Sigmoid colon (tissue), 7 donors: ENCODE results near the gene LRRFIP1. TPM values are rescaled to one million over a fixed set of nuclear protein-coding genes. Genes with fewer than 3 reads are reported as not detected.

Experiments
- DNase-seq: peaks from one replicate; pipeline ENCODE4 v3.0.0-alpha.2; 2019
- H3K27ac ChIP-seq, 4 donors: fragments of 200-600 bp; sonication (generic); one replicate each; pipeline ENCODE4 v1.5.1; 2016 to 2019; ENCODE audit warnings: mild to moderate bottlenecking in 1 of 4
- H3K27me3 ChIP-seq, 3 donors: fragments of 200-600 bp; sonication (generic); one replicate each; pipeline ENCODE4 v1.5.1; 2019; ENCODE audit warnings: mild to moderate bottlenecking in 1 of 3
- H3K36me3 ChIP-seq, 4 donors: fragments of 200-600 bp; sonication (generic); one replicate each; pipeline ENCODE4 v1.5.1; 2016 to 2019
- H3K4me1 ChIP-seq, 4 donors: fragments of 200-600 bp; sonication (generic); one replicate each; pipeline ENCODE4 v1.5.1; 2017 to 2019
- H3K4me3 ChIP-seq, 4 donors: fragments of 200-600 bp; sonication (generic); one replicate each; pipeline ENCODE4 v1.5.1; 2017 to 2019; ENCODE audit warnings: mild to moderate bottlenecking in 2 of 4, moderate library complexity in 1 of 4
- H3K9me3 ChIP-seq, 4 donors: fragments of 200-600 bp in 3 of 4; sonication (generic) in 3 of 4; one replicate each; pipeline versions ENCODE4 v1.5.1 to v1.6.1; 2013 to 2019
- CTCF ChIP-seq, 4 experiments: fragments of 450-650 bp in 3 of 4; fragments of 200-600 bp in 1 of 4; IDR thresholded peaks; one replicate each; pipeline ENCODE4 v1.5.1; 2016 to 2019; ENCODE audit warnings: antibody characterized with exemption in 4 of 4, mild to moderate bottlenecking in 3 of 4, moderate library complexity in 2 of 4
- EP300 ChIP-seq, 4 donors: sonication (generic); formaldehyde crosslinking; IDR thresholded peaks; one replicate each; pipeline ENCODE4 v1.6.1; 2017; ENCODE audit warnings: antibody characterized with exemption in 4 of 4
- POLR2A ChIP-seq, 2 donors: fragments of 450-650 bp; IDR thresholded peaks; one replicate each; pipeline ENCODE4 v1.6.1; 2016; ENCODE audit warnings: antibody characterized with exemption in 2 of 2, mild to moderate bottlenecking in 2 of 2, moderate library complexity in 2 of 2
- POLR2AphosphoS5 ChIP-seq, 4 donors: sonication (generic); formaldehyde crosslinking; IDR thresholded peaks; one replicate each; pipeline ENCODE4 v1.6.1; 2017; ENCODE audit warnings: antibody characterized with exemption in 4 of 4
- WGBS, 2 donors: extraction: QIAGEN DNeasy Blood & Tissue Kit; methylation state at CpG; one replicate each; pipeline ENCODE4 v1.1.7; 2013; 5-methylcytosine and 5-hydroxymethylcytosine counted together
- intact Hi-C: fragments of 100-400 bp; cut with DNase I; formaldehyde crosslinking; loops from one replicate; pipeline ENCODE4 v1.15.1; 2023
- polyA plus RNA-seq, 3 donors: library from polyadenylated mRNA; stranded (reverse); fragments of 200-250 nt; gene quantifications; one replicate each; pipeline ENCODE4 v1.2.3, GENCODE V29; 2013
- total RNA-seq, 4 donors: library from RNA; depleted of rRNA; stranded (reverse); fragments of >200 nt; gene quantifications; one replicate each; pipeline ENCODE4 v1.1.0, GENCODE V29; 2016
- donor health status: healthy with polysubstance abuse.
- donor health status: Bipolar disorder and iron deficiency.
- donor health status: healthy.

The LRRFIP1 gene
- total and polyA plus RNA-seq, 7 donors: 42.0 to 185 (median 112) TPM

DNA sequence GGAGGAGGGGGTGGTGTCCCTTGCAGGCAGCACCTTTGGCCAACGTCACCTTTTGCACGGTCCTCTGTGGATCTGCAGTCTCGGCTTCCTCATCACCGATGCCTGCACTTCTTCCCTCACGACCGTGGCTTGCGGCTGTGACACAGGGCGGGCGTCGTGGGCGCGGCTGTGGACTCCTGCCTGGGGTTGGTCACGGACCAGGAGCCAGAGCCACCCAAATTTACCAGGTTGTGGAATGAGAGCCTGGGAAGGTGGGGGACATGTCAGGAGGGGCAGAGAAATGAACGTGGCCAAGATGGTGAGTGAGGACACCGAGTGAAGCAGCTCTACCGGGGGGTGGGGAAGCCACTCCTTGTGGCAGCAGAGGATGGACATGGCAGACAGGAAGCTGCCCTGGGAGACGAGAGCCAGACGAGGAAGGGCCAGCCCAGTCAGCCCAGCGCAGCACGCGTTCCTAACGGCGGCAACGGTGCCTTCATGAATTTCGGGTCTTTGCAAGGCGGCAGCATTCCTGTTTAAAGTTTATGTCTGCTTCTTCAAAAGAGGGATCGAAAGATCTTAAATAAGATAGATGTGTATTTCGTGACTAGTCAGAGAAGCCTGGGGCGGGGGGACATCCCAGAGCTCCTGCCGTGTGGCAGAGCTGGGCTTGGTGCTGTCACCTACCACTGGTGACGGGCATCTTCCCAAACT lies 84.2 kb downstream of the LRRFIP1 start:
- no peak for TF ChIP-seq EP300 (IDR thresholded peaks at IDR 0.05)
- H3K4me1 ChIP-seq: peaks cover 0 to 80% (median 66%) of the 10 kb centered on the region in 4 donors
- WGBS, 2 donors: 94 to 96% methylated on average over 31 of the region's 31 CpGs
- intact Hi-C loops: no loop called here
- no peaks in the 10 kb centered on the region for H3K27me3 ChIP-seq
- peaks cover 0 to 31% (median 8%) of the 10 kb centered on the region in 4 donors for H3K36me3 ChIP-seq
- H3K4me3 ChIP-seq: no peak overlapping the region
- peak overlapping the region in 2 of 4 donors; percentile 88 to 97 for H3K27ac ChIP-seq
- peak; percentile 52 for DNase-seq
- no peaks in the 10 kb centered on the region for H3K9me3 ChIP-seq

DNA sequence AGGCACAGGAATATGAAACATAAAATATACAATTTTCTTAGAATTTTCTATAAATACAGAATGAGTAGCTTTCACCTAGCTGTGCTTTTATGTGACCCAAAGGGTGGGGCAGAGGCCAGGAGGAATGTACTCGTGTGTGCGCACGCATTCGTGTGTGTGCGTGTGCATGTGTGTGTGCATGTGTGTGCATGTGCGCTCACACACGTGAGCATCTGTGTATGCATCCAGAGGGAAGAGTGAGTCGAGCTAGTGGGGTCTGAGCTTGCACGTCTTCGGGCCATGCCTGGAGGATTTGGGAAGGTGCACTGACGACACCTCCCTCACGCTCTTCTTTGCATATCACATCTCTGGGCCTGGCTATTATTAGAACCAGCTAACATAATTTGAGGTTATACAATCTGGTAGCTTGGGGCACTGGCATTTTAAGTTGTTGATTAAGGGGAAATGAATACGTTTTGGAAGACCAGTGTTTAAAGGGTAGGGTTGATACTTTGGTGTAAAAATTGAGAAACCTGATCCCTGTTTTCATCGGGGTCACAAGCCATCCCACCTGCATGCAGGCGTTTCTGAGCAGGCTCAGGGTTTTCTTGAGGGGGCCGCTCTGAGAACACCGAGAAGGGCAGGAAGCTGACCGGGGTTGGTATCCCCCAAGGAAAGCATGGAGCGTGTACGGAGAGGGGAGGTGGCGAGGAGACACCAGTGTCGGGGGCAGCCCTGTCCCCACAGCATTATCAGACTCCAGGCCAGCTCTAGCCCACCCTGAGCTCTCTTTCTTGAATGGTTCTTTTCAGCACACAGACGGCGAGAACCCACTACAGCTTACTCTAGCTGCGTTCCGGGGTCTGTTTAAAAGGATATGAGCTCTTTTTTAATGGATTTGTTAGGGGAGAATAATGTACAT lies 85.3 kb downstream of the LRRFIP1 start:
- DNase-seq: no peak
- TF ChIP-seq POLR2AphosphoS5 (IDR thresholded peaks at IDR 0.05): no peak
- Histone ChIP-seq H3K4me3 (no peak overlapping the region), H3K27me3 (no peaks in the 10 kb centered on the region), H3K27ac (peak overlapping the region; percentile 15 to 97 (median 64)), H3K36me3 (peaks cover 0 to 31% (median 8%) of the 10 kb centered on the region in 4 donors), H3K4me1 (peaks cover 0 to 77% (median 62%) of the 10 kb centered on the region in 4 donors), H3K9me3 (no peaks in the 10 kb centered on the region)
- WGBS, 2 donors: 94 to 95% methylated on average over 26 of the region's 26 CpGs
- intact Hi-C loops: no loop called here

DNA sequence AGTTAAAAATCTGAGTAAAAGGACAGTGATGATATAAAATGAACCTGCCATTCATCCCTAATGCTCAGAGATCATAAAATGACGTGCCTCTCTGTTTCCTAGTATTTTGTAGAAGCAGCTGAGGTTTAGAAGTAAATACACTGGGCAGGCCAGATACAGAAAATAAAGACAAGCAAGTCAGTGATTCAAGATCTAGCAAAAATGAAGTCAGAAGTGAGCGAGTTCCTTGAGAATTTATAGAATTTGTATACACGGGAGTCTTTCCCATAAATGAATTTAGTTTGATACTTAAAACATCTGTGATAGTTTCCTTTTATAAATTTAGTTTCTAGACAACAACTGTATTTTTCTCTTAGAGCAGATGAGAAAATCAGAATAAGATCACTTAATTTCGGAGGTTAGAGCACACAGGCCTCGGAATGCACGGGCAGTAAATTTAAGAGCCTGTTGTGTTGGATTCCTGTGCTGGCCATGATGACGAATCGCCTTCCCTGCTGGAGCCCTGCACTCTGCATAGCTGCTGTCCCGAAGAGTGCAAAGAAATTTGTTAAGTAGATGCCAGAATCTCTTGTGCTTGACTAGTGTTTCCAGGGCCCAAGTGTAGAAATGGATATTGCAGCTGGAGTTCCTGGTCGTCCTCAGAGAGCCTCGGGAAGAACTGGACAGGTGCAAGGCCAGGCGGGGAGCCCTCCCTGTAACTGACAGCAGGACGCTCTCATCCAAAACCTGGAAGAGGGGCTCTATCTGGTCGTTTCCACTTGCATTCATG lies 87.5 kb downstream of the LRRFIP1 start:
- peak overlapping the region in 3 of 4 donors; percentile 15 to 31 (median 20) for H3K4me3 ChIP-seq

DNA sequence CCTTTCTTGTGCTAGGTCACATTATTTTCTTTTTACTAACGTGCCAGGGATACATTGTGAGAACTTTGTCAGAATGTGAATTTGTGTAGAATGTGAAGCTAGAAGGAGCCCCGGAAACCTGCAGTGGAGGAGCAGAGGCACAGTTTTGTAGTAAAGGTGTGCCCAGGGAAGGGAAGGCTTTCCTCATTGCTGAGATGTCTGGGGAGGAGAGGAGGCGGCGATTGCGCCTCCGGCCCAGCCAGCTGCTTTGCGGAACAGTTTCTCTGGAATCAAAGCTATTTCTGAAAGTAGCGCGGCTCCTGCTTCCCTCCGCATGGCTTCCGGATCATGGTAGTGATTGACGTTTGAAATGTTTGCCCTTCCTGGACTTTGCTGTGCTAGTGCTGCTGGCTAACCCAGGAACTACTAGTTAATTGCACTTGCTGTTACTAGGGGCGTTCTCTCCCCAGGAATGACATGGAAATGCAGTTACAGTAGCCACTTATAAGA lies 88.1 kb downstream of the LRRFIP1 start:
- Histone ChIP-seq H3K4me1 (peaks cover 0 to 74% (median 61%) of the 10 kb centered on the region in 4 donors), H3K4me3 (peak overlapping the region in 3 of 4 donors; percentile 15 to 31 (median 20)), H3K36me3 (peaks cover 0 to 16% (median 7%) of the 10 kb centered on the region in 4 donors), H3K9me3 (no peaks in the 10 kb centered on the region), H3K27me3 (no peaks in the 10 kb centered on the region), H3K27ac (peak overlapping the region; percentile 82 to 97 (median 86))
- DNase-seq: peak; percentile 63
- intact Hi-C loops: no loop called here
- TF ChIP-seq POLR2A (IDR thresholded peaks at IDR 0.05) (no peak), POLR2AphosphoS5 (IDR thresholded peaks at IDR 0.05) (peak in 2 of 4 donors; percentile 0 to 6), EP300 (IDR thresholded peaks at IDR 0.05) (no peak), CTCF (IDR thresholded peaks at IDR 0.05) (no peak)
- WGBS, 2 donors: 20 to 36% methylated on average over 13 of the region's 13 CpGs

More for the DNA sequence above, 87.5 kb downstream of the LRRFIP1 start:
- Histone ChIP-seq H3K36me3 (peaks cover 0 to 19% (median 8%) of the 10 kb centered on the region in 4 donors), H3K4me1 (peaks cover 0 to 74% (median 61%) of the 10 kb centered on the region in 4 donors), H3K27ac (peak overlapping the region; percentile 82 to 97 (median 86)), H3K27me3 (no peaks in the 10 kb centered on the region), H3K9me3 (no peaks in the 10 kb centered on the region)
- peak in 3 of 4 donors; percentile 15 to 51 (median 51) for TF ChIP-seq POLR2AphosphoS5 (IDR thresholded peaks at IDR 0.05)
- TF ChIP-seq CTCF (IDR thresholded peaks at IDR 0.05): no peak
- DNase-seq: peak; percentile 89
- intact Hi-C loops: no loop called here
- whole genome bisulfite sequencing, 2 donors: 21 to 55% methylated on average over 14 of the region's 14 CpGs

GRCh38 chr2:237716011-237716410 lies 88.6 kb downstream of the LRRFIP1 start:
- H3K9me3 ChIP-seq: no peaks in the 10 kb centered on the region
- peaks cover 0 to 13% (median 4%) of the 10 kb centered on the region in 4 donors for H3K36me3 ChIP-seq
- intact Hi-C loops: no loop called here
- H3K27me3 ChIP-seq: no peaks in the 10 kb centered on the region
- no peak for TF ChIP-seq EP300 (IDR thresholded peaks at IDR 0.05)
- no peak for TF ChIP-seq POLR2AphosphoS5 (IDR thresholded peaks at IDR 0.05)
- TF ChIP-seq CTCF (IDR thresholded peaks at IDR 0.05): no peak
- TF ChIP-seq POLR2A (IDR thresholded peaks at IDR 0.05): no peak
- DNase-seq: no peak
- peak overlapping the region; percentile 82 to 97 (median 86) for H3K27ac ChIP-seq
- peak overlapping the region in 1 of 4 donors; percentile 15 for H3K4me3 ChIP-seq
- peaks cover 0 to 77% (median 63%) of the 10 kb centered on the region in 4 donors for H3K4me1 ChIP-seq
